Fibroblast of the aortic adventitia (primary cell): ENCODE results near the gene NREP. TPM values are rescaled to one million over a fixed set of nuclear protein-coding genes. Genes with fewer than 3 reads are reported as not detected.

Experiments
- DNase-seq: peaks from one replicate; pipeline ENCODE4 v3.0.0-alpha.2; 2010; ENCODE audit warnings: low read depth
- H3K4me3 ChIP-seq: 2 replicates; pipeline ENCODE4 v1.5.1; 2011; ENCODE audit warnings: low read depth, mild to moderate bottlenecking, control low read depth, low read length, moderate library complexity
- total RNA-seq: library from RNA; depleted of rRNA; stranded (reverse); fragments of >200 nt; gene quantifications from 2 replicates; pipeline ENCODE4 v1.2.3, GENCODE V29; 2012; ENCODE audit warnings: low replicate concordance
- TF ChIP-seq, protein P1 (sequence below): IDR thresholded peaks from 2 replicates; pipeline ENCODE4 v1.5.1; 2011; ENCODE audit warnings: mild to moderate bottlenecking, low read length, control low read depth, inconsistent platforms; ENCODE audit not compliant: insufficient read depth

The NREP gene
- total RNA-seq, 1 donor: 102 TPM

DNA sequence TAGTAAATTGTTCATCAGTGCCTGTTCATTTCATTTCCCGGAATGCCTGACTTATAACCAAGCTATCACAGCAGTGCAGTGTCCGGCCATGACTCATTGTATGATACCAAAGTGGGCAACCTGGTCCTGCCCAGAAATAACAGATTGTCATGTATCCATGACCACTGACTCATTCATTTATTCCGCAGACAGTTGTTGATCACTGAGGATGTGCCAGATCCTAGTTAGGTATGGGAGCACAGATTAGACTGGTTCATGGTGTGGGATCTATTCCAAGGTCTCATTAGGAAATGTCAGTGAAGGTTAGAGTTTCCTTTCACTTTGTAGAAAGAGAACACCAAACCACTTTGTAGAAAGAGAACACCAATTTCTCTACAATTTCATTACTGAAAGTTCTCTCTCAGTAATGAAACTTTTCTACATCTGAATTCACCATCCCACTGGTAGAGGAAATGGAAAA, 8.7 kb downstream of the NREP start:
- no peak overlapping the region for H3K4me3 ChIP-seq
- peak; percentile 77 for DNase-seq
- TF ChIP-seq, protein P1, sequence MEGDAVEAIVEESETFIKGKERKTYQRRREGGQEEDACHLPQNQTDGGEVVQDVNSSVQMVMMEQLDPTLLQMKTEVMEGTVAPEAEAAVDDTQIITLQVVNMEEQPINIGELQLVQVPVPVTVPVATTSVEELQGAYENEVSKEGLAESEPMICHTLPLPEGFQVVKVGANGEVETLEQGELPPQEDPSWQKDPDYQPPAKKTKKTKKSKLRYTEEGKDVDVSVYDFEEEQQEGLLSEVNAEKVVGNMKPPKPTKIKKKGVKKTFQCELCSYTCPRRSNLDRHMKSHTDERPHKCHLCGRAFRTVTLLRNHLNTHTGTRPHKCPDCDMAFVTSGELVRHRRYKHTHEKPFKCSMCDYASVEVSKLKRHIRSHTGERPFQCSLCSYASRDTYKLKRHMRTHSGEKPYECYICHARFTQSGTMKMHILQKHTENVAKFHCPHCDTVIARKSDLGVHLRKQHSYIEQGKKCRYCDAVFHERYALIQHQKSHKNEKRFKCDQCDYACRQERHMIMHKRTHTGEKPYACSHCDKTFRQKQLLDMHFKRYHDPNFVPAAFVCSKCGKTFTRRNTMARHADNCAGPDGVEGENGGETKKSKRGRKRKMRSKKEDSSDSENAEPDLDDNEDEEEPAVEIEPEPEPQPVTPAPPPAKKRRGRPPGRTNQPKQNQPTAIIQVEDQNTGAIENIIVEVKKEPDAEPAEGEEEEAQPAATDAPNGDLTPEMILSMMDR: no peak

DNA sequence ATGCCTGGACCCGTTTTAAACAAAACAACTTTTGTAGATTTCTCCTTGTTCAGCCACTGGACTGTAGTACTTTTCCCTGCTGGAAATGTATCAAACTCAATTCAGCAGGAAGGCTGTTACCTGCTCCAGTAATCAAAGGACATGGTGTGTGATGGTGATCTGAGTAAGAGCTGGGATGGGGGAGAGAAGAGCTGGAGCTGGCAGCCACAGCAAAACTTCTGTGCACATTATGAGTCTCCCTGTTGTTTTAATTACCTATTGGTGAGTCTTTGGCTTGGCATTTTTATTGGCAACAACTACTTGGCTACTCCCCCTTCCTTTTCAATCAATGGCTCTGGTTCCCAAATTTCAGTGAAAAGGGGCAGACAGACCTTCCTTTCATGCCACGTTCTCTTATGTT, 9.7 kb downstream of the NREP start:
- TF ChIP-seq, protein P1: no peak
- no peak for DNase-seq
- H3K4me3 ChIP-seq: no peak overlapping the region

DNA sequence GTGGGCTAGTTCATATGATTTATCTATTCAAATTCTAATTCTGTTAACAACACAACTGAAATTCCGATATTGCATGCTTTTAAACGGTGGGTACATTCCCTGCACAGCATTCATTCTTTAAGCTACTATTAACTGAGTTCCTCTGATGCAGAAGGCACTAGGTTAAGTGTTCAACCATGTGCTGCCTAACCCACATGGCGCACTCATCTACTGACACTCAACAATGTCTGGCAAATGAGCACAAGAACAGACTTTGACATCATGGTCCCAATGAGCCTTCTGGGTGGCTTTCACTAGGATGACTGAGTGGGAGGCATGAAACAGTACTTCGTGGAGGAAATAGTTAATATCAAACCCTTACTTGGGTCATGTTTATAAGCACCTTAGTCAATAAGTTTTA, 10.2 kb downstream of the NREP start:
- DNase-seq: no peak
- no peak overlapping the region for H3K4me3 ChIP-seq
- TF ChIP-seq, protein P1: no peak

DNA sequence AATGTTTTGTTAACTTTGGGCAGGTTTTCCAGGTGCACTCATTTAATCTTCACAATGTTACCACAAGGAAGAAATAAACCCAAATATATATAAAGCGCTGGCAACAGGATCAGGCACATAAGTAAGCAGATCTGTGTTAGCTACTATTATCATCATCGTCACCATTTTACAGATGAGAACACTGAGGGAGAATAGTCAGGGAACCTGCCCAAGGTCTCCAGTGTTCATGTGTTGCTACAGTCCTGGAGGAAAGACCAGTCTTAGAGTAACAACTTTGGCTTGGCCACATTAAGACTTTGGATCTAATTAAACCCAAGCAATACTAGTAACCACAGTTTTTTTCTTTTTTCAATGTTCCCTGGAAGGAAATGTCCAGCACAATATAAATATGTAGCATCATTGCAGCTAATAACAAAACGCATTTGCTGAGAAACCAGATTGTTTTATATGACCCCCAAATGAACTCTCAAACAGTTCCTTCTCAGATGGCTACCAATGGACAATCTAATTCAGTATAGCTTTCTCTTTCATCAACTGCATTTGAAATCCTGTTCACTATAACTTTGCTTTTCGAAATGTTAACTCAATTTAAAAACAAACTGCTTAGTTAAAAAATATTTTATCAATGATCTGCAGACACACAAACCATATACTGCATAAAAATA, 11.8 kb downstream of the NREP start:
- DNase-seq: no peak
- TF ChIP-seq, protein P1: no peak
- H3K4me3 ChIP-seq: no peak overlapping the region

DNA sequence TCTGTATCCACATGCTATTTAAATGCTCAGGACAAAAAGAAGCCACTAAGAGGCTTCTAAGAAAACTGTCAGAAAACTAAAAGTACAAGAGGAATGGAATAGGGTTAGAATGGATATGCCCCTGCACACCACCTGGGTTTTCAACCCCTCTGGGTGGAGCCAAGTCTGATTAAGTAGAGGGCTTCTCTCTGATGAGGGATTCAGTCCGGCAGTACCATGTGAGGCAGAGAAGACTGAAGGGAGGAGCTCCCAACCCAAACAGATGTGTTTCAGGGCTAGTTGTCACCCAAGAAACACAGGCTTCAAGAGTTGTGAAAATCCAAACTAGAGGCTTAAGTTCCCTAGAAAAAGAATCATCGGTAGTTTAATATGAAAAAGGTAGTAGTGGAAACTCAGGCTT, 12.5 kb downstream of the NREP start:
- no peak overlapping the region for H3K4me3 ChIP-seq
- DNase-seq: no peak
- TF ChIP-seq, protein P1: no peak

DNA sequence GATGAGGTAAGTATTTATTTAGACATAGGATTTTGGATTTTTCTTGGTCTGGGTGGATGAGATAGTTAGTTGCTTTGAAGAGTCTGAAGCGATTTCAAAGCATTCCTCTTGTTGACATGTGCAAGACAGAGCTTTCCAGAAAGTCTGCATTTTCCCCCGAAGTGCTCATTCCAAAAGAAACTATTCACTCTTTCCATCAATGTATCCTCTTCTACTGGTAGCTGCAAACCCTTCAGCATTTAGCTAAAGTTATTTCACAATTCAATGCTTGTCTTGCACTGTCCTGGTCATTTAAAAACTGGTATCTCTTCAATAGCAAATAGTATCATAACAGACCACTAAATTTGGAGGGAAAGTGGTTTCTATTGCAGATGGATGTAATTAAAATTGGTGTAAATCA, 13.0 kb downstream of the NREP start:
- peak; percentile 53 for DNase-seq
- no peak overlapping the region for H3K4me3 ChIP-seq
- TF ChIP-seq, protein P1: no peak

DNA sequence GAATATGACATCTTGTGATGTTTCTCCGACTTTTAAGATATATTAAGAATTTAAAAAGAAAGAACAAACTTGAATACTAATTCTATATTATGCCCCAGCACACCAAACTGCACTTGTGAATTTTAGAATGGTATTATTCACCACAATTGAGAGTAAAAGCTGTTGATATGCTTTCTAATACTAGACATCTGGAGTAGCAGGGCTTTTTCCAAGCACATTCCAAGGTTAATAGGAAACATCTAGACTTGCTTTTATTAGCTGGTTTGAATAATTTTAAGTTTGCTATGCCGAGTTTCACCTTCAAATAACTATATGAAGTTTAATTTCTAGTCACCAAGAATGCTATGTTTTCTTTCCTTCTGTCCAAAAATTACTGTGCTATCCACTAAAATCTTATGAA, 13.5 kb downstream of the NREP start:
- no peak overlapping the region for H3K4me3 ChIP-seq
- TF ChIP-seq, protein P1: no peak
- DNase-seq: peak; percentile 34
